Loucy (cell line): Measurements from ENCODE around the gene UVRAG.

Source experiments
- H2AFZ ChIP-seq: fragments of 200-600 bp; sonication (generic); 2 replicates; pipeline ENCODE4 v1.6.0; 2016; ENCODE audit warnings: antibody characterized with exemption, mild to moderate bottlenecking, low read length, moderate library complexity
- H3F3A ChIP-seq: fragments of 200-600 bp; 2 replicates; pipeline ENCODE4 v1.6.0; 2016; ENCODE audit warnings: antibody characterized with exemption, low read depth, mild to moderate bottlenecking
- H3K27me3 ChIP-seq: fragments of 200-600 bp; sonication (generic); 2 replicates; pipeline ENCODE4 v1.6.1; 2014; ENCODE audit warnings: low read length, mild to moderate bottlenecking; ENCODE audit not compliant: insufficient read depth, poor library complexity, severe bottlenecking
- H3K36me3 ChIP-seq: fragments of 200-600 bp; sonication (generic); 2 replicates; pipeline ENCODE4 v1.6.1; 2016; ENCODE audit warnings: low read length; ENCODE audit not compliant: insufficient read depth
- H3K4me1 ChIP-seq: fragments of 200-600 bp; sonication (generic); 2 replicates; pipeline ENCODE4 v1.5.1; 2014; ENCODE audit warnings: low read length, mild to moderate bottlenecking; ENCODE audit not compliant: insufficient read depth, poor library complexity, severe bottlenecking
- H3K4me2 ChIP-seq: fragments of 200-600 bp; sonication (generic); 2 replicates; pipeline ENCODE4 v1.6.0; 2014; ENCODE audit warnings: antibody characterized with exemption, low read length, low read depth, mild to moderate bottlenecking; ENCODE audit not compliant: poor library complexity, severe bottlenecking
- H3K4me3 ChIP-seq: fragments of 200-600 bp; sonication (generic); 2 replicates; pipeline ENCODE4 v1.5.1; 2014; ENCODE audit warnings: low read length, mild to moderate bottlenecking, mixed read lengths; ENCODE audit not compliant: poor library complexity, severe bottlenecking
- H3K79me2 ChIP-seq: fragments of 200-600 bp; sonication (generic); 2 replicates; pipeline ENCODE4 v1.6.1; 2014; ENCODE audit warnings: low read length; ENCODE audit not compliant: insufficient read depth
- H3K9ac ChIP-seq: fragments of 200-600 bp; sonication (generic); 2 replicates; pipeline ENCODE4 v1.6.0; 2014; ENCODE audit warnings: mild to moderate bottlenecking, low read depth, low read length, moderate library complexity; ENCODE audit not compliant: poor library complexity, severe bottlenecking
- H3K9me2 ChIP-seq: fragments of 200-600 bp; sonication (generic); replicated peaks from 2 replicates; pipeline ENCODE4 v1.6.1; 2016; ENCODE audit warnings: low read depth, low read length, mixed read lengths
- H3K9me3 ChIP-seq: fragments of 200-600 bp; sonication (generic); 2 replicates; pipeline ENCODE4 v1.6.1; 2014; ENCODE audit warnings: mild to moderate bottlenecking, antibody characterized with exemption, low read length, low read depth; ENCODE audit not compliant: insufficient read depth
- H4K20me1 ChIP-seq: fragments of 200-600 bp; sonication (generic); 2 replicates; pipeline ENCODE4 v1.6.0; 2014; ENCODE audit warnings: antibody characterized with exemption, low read length, mild to moderate bottlenecking; ENCODE audit not compliant: insufficient read depth, poor library complexity, severe bottlenecking
- EZH2phosphoT487 ChIP-seq: fragments of 200-600 bp; IDR thresholded peaks from 2 replicates; pipeline ENCODE4 v1.6.1; 2018; ENCODE audit warnings: antibody characterized with exemption, mild to moderate bottlenecking, moderate library complexity, borderline replicate concordance
- TF ChIP-seq, protein P1 (sequence below): fragments of 200-600 bp; sonication (generic); conservative IDR thresholded peaks from 2 replicates; pipeline ENCODE4 v1.5.1; 2014; ENCODE audit warnings: mild to moderate bottlenecking, antibody characterized with exemption, low read length

UVRAG gene

DNA sequence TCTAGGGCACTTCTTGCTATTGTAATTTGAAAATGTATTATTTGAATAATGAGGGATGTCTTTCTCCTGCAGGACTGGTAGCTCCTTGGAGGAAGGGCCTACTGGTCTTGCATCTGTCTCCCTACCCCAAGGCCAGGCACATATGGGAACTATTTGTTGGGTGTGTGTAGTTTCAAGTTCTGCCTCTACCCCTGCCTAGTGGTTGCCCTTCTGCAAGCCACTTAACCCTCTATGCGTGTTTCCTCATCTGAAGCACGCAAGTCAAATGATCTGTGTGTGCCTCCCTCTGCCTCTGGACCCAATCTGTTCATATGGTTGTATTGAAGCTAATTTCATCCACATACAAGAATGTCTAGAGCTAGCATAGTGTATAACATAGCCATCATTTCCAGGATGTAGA, 324.3 kb downstream of the UVRAG start:
- H3K9me2 ChIP-seq = no peaks in the 10 kb centered on the region
- no peaks in the 10 kb centered on the region for H4K20me1 ChIP-seq
- no peaks in the 10 kb centered on the region for H3K9me3 ChIP-seq
- no peak overlapping the region for H3K4me3 ChIP-seq
- no peak overlapping the region for H2AFZ ChIP-seq
- H3K4me2 ChIP-seq = no peak overlapping the region
- H3K79me2 ChIP-seq = no peaks in the 10 kb centered on the region
- TF ChIP-seq EZH2phosphoT487 = no peak
- TF ChIP-seq, protein P1, sequence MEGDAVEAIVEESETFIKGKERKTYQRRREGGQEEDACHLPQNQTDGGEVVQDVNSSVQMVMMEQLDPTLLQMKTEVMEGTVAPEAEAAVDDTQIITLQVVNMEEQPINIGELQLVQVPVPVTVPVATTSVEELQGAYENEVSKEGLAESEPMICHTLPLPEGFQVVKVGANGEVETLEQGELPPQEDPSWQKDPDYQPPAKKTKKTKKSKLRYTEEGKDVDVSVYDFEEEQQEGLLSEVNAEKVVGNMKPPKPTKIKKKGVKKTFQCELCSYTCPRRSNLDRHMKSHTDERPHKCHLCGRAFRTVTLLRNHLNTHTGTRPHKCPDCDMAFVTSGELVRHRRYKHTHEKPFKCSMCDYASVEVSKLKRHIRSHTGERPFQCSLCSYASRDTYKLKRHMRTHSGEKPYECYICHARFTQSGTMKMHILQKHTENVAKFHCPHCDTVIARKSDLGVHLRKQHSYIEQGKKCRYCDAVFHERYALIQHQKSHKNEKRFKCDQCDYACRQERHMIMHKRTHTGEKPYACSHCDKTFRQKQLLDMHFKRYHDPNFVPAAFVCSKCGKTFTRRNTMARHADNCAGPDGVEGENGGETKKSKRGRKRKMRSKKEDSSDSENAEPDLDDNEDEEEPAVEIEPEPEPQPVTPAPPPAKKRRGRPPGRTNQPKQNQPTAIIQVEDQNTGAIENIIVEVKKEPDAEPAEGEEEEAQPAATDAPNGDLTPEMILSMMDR = no peak
- peaks cover 21% of the 10 kb centered on the region; the same call in 1 of the 2 replicates for H3K36me3 ChIP-seq
- H3F3A ChIP-seq = no peaks in the 10 kb centered on the region
- no peaks in the 10 kb centered on the region for H3K4me1 ChIP-seq
- no peak overlapping the region for H3K9ac ChIP-seq
- H3K27me3 ChIP-seq = no peaks in the 10 kb centered on the region

DNA sequence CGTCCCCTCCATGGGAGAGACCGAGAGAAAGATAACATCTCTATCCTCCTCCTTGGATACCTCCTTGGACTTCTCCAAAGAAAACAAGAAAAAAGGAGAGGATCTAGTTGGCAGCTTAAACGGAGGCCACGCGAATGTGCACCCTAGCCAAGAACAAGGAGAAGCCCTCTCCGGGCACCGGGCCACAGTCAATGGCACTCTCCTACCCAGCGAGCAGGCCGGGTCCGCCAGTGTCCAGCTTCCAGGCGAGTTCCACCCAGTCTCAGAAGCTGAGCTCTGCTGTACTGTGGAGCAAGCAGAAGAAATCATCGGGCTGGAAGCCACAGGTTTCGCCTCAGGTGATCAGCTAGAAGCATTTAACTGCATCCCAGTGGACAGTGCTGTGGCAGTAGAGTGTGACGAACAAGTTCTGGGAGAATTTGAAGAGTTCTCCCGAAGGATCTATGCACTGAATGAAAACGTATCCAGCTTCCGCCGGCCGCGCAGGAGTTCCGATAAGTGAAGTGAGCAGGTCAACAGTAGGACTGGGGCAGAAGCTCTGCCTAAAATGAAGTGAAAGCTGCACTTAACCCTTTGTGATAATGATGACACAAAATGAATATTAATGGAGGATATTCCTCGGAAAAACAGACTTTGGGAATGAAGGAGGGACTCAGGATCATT, 326.0 kb downstream of the UVRAG start:
- Histone ChIP-seq H2AFZ (no peak overlapping the region), H3K36me3 (peaks cover 21% of the 10 kb centered on the region; the same call in 1 of the 2 replicates), H3K9me2 (no peaks in the 10 kb centered on the region), H3K4me2 (no peak overlapping the region), H3K79me2 (no peaks in the 10 kb centered on the region), H3K9ac (no peak overlapping the region), H3F3A (no peaks in the 10 kb centered on the region), H3K9me3 (no peaks in the 10 kb centered on the region), H4K20me1 (no peaks in the 10 kb centered on the region), H3K27me3 (no peaks in the 10 kb centered on the region), H3K4me1 (no peaks in the 10 kb centered on the region), H3K4me3 (no peak overlapping the region)
- TF ChIP-seq, protein P1 = no peak
- no peak for TF ChIP-seq EZH2phosphoT487

DNA sequence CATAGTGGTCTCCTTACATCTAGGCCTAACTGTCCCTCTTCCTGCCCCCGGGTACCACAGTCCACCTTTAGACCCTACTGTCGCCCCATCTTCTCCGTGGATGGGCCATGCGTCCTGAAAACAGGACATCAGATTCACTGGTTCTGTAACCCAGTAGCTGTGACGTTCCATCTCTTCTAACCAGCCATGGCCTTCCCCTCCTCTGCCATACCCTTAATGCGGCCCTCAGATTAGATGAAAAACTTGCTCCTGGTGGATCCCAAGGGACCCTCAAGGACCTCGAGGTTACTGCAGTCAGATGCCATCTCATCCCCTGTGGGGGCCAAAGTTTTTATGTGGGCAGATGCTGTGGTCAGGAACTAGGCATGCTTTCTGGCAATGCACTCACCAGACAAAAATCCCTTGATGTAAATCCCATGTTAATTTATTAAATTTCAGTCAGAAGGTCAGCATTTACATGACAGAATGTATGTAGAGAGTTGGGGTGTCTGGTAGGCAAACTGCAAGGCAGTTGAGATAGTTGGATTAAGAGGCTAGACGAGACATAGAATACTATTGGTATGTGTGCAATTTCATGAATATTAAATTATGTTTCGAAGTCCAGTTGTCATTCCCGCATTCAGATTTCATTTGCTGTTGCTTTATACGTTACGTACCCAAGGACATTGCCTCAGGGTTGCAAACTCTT, 327.0 kb downstream of the UVRAG start:
- Histone ChIP-seq H3K36me3 (peaks cover 21% of the 10 kb centered on the region; the same call in 1 of the 2 replicates), H3K4me2 (no peak overlapping the region), H4K20me1 (no peaks in the 10 kb centered on the region), H3K4me1 (no peaks in the 10 kb centered on the region), H3F3A (no peaks in the 10 kb centered on the region), H3K79me2 (no peaks in the 10 kb centered on the region), H3K9me2 (no peaks in the 10 kb centered on the region), H2AFZ (no peak overlapping the region), H3K27me3 (no peaks in the 10 kb centered on the region), H3K9ac (no peak overlapping the region), H3K4me3 (no peak overlapping the region), H3K9me3 (no peaks in the 10 kb centered on the region)
- TF ChIP-seq, protein P1 = no peak
- no peak for TF ChIP-seq EZH2phosphoT487
